ENCODE results near the gene LEUTX. TPM values are rescaled to one million over a fixed set of nuclear protein-coding genes. Genes with fewer than 3 reads are reported as not detected.
"Not testable (repeated sequence)": the region's sequence is repeated elsewhere in the genome, so short reads cannot be mapped to it uniquely, and the experiment has no call there.

The LEUTX gene, protein sequence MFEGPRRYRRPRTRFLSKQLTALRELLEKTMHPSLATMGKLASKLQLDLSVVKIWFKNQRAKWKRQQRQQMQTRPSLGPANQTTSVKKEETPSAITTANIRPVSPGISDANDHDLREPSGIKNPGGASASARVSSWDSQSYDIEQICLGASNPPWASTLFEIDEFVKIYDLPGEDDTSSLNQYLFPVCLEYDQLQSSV
- not detected for total RNA-seq

DNA sequence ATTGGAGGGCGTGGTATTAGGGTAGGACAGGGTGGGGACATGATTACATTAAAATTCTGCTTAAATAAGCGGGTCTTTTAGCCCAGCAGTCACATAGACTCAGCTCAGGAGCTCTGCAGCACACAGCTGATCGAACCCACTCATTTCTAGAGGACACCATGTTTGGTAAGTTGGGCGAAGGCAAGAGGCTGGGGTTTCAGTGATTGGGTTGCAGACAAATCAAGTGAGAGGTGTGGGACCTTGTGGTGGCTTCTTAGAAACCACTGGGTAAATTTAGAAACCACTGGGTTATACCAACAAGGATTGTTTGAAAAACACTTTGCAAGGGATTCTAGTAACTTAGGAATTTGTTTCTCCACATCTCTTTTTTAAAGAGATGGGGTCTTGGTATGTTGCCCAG lies at the start of gene LEUTX:
Gene LEUTX, plus strand, starts transcription at position 92 of the 400 bp plus-strand sequence. Its CDS starts 67 bp downstream, at position 159.
- DNase-seq (ENCODE audit: low spot score), result no peak

DNA sequence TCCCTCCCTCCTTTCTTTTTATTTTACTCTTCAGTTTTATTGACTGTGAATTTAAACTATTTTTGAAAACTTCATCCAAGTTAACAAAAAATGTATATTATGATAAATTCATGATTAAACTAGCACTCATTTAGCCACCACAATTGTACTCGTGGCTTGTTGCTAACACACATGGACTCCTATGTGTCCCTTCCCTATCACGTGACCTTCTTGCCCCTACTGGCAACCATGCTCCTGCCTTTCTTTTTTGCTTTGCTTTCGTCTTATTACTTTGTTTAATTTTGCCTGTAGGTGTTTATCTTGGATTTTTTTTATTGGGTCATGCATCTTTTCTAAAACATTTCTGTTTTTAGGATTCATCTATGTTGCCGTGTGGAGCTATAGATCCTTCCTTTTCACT lies 49.1 kb upstream of the LEUTX start:
- no peak for DNase-seq (ENCODE audit: low spot score)

DNA sequence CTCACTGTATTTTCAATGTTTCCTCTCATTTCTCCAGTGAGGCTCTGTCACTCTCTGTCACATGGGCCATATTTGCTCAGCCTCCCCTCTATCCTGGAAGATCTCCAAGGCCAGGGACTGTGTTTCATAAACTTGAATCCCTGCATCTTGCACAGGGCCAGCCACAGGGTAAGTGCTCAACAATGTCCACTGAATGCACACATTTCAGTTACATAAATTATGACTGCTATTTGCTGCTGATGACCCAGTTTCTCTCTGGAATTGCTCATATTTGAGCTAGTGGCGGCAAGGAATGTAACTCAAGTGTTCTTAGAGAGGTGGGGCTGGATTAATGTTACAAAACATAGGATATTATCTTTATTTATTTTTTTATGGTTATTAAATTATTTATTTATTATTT lies 47.0 kb upstream of the LEUTX start:
- DNase-seq (ENCODE audit: low spot score), result no peak

DNA sequence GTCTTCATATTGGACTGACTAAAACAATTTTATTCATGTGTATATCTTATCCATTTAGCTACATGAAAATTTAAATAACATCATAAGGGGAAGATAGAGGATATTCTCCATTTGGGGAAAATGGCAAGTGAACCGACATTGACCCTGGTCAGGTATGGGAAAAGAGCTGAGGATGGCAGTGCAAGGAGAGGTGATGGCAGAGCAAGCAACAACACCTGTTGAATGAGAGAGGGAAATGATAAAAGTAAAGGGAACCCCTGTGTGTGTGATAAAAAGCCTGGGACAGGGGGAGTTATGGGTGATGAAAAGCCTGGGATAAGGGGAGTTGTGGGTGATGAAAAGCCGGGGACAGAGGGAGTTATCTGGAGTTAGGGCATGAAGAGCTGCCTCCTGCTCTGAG lies 44.8 kb upstream of the LEUTX start:
- no peak for DNase-seq (ENCODE audit: low spot score)

DNA sequence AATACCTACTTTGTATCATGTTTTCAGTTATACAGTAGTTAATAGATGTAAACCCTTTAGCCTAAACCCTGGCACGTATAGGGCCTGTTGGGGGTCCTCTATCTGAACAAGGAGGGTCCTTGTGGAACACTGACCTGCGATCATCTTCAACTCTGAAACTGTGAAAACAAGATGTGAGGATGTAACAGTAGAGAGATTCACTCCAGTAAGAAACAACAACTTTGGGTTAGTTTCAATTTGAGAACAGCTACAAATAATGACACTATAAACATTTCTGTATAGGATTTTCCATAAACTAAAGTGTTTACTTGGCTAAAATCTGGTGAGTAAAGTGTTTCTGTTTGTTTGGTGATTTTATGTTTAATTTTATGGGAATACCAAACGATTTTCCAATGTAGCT lies 43.0 kb upstream of the LEUTX start:
- no peak for DNase-seq (ENCODE audit: low spot score)

DNA sequence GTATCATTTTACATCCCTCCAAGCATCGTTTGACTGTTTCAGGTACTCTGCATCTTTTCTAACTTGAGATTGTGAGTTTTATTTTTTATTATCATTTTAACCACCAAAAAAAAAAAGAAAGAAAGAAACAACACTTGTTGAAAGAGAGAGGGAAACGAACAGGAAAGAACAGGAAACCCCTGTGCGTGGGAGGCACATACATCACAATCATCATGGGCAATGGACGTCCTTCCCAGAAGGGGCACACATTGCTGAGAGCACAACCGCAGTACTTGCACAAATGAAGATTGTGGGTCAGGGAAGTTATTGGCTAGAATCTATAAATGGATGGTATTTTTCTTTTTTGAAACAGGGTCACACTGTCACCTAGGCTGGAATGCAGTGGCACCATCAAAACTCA lies 42.6 kb upstream of the LEUTX start:
- no peak for DNase-seq (ENCODE audit: low spot score)

DNA sequence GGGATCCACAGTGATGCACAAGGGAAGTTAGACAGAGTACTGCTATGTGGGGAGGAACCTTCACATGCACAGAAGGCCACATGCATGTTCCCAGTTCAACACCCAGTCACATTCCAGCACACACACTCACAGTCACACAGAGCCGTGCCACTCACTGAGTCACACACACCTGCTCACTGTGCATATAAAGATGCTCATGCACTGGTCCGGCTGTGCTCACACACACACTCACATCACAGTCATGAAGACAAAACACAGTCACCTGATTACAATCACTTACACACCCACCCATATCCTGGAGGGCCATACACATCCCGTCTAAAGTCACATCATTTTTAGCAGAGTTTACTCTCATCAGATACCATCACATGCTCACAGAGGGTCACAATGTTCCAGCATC lies 41.3 kb upstream of the LEUTX start:
- no peak for DNase-seq (ENCODE audit: low spot score)

DNA sequence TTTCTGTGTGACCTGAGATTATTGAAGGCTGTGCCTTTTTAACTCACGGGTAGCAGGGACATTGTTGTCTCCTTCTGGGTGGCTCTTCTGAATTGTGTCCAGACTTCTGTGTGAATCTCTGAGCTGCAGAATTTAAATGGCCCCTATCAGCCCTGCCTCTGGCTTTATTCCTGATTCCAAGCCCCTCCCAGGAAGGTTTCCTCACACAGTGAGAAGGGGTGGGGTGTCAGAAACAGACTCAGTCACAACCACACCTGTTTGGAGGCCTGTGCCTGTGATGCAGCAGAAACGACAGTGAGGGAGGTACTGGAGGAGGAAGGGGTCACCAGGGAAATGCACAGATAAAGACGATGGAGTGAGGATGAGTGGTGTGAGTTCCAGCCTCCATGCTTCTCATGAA lies 40.8 kb upstream of the LEUTX start, which contains the start of gene CLC:
Gene CLC, minus strand, starts transcription at position 139 of the 400 bp plus-strand sequence. Its CDS starts 77 bp downstream, at position 62.
- no peak for DNase-seq (ENCODE audit: low spot score)

DNA sequence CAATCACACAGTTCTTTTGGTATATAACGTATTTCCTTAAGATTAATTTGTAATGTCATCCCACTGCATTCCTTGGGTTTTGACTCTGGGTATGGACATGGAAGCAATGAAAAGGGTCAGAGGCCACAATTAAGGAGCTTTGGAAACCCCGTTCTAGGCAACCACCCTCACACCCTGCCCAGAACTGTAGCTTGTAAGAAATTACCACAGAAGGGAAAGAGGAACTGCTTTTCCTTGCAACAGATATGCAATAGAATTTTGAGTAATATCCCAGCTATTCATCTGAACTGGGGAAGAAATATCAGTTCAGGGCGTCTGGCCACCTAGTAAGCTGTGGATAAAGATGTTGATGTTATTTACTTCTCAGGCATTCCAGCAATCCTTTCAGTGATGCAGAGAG lies 39.8 kb upstream of the LEUTX start:
- no peak for DNase-seq (ENCODE audit: low spot score)

DNA sequence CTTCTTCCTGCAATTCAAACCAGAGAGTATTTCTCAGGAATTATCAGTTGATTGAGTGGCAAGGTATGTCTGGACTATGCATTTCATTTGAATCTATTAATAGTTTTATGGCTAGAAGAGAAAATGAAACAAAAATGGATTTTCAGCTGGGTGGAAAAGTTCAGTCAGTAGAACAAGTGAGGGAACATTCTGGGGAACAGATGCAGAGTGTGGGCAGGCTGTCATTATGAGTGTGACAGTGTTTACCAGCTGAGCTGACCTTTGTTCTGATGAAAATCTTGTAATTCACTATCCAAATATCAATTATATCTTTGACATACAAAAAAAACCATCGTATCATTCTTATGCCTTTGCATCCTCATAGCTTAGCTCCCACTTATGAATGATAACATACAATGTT lies 38.3 kb upstream of the LEUTX start:
- no peak for DNase-seq (ENCODE audit: low spot score)

DNA sequence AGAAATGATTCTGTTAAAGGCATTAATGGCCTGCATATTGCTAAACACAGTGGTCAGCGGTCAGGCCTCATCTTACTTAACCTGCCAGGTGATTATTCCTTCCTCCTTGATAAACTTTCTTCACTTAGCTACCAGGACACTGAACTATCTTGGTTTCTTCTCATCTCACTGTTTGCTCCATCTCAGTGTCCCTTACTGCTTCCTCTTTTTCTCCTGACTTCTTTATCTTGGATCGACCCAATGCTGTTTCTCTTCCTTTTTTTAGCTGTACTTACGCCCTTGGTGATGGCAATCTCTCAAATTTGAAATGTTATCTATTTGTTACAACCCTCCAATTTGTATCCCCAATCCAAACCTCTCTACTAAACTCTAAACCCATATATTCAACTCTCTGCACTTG lies 33.0 kb upstream of the LEUTX start:
- DNase-seq (ENCODE audit: low spot score), result no peak

DNA sequence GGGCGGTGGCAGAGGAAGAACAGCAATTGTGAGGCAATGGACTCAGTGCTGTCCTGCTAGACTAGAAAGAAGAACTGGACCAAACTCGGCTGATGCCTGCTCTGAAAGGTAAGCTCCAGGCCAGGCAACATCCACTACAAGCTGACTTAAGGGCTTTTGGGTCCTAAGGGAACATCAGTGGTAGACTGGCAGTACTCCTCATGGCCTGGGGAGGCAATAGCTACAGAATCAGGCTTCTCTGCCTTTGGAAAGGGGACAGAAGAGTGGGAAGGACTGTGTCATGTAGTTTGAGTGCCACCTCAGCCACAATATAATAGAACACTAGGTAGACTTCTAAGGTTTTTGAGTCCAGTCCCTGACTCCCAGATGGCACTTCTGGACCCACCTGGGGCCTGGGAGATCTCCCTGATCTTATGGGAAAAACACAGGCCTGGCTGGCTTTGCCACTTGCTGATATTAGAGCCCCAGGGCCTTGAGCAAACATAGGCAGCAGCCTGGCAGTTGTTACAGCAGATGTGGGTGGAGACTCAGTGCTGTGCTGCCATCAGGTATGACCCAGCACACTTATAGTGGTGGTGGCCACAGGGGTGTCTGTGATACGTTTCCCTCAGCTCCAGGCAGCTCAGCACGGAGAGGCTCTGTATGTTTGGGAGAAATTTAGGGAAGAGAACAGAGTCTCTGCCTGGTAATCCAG lies 31.7 kb upstream of the LEUTX start:
- DNase-seq (ENCODE audit: low spot score), result no peak

DNA sequence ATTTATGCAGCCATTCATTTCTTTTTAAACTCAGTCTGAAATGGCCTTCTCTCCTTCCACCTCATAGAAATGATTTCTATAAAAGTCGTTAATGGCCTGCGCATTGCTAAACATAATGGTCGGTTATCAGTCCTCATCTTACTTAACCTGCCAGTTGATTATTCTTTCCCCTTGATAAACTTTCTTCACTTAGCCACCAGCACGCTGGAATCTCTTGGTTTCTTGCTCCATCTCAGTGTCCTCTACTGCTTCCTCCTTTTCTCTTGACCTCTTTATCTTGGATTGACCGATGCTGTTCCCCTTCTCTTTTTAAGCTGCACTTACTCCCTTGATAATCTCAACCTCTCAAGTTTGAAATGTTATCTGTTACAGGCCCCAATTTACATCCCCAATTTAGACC lies 28.7 kb upstream of the LEUTX start:
- no peak for DNase-seq (ENCODE audit: low spot score)

DNA sequence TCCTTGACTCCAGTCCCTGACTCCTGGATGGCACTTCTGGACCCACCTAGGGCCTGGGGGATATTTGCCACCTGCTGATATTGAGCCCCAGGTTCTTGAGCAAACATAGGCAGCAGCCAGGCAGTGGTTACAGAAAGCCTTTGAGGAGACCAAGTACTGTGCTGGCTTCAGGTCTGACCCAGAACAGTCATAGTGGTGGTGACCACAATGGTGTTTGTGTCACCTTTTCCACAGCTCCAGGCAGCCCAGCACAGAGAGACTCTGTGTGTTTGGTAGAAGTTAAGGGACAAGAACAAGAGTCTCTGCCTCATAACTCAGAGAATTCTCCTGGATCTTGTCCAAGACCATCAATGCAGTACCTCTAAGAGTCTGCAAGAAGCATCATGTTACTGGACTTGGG lies 26.3 kb upstream of the LEUTX start:
- no peak for DNase-seq (ENCODE audit: low spot score)

DNA sequence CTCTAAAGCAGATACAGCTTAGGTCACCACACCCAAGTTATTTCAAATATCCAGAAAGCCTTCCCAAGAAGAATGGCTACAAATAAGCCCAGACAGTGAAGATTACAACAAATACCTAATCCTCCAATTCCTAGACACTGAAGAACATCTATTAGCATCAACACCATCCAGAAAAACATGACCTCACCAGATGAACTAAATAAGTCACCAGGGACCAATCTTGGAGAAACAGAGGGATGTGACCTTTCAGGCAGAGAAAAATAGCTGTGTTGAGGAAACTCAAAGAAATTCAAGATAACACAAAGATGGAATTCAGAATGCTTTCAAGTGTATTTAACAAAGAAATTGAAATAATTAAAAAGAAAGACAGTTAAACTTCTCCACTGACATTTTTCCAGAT lies 25.9 kb upstream of the LEUTX start:
- DNase-seq (ENCODE audit: low spot score), result no peak

DNA sequence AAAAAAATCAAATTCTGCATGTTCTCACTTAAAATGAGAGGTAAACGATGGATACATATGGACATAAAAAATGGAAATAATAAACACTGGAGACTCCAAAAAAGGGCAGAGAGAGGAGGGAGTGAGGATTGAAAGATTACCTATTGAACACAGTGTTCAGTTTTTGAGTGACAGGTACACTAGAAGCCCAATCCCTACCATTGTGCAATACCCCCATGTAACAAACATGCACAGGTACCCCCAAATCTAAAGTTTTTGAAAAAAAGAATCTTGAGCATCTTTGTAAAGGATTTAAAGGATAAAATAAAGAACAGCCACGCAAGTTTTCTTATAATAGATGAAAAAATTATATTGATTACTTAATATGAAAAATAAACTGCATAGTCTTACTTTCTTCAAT lies 24.1 kb upstream of the LEUTX start:
- no peak for DNase-seq (ENCODE audit: low spot score)

DNA sequence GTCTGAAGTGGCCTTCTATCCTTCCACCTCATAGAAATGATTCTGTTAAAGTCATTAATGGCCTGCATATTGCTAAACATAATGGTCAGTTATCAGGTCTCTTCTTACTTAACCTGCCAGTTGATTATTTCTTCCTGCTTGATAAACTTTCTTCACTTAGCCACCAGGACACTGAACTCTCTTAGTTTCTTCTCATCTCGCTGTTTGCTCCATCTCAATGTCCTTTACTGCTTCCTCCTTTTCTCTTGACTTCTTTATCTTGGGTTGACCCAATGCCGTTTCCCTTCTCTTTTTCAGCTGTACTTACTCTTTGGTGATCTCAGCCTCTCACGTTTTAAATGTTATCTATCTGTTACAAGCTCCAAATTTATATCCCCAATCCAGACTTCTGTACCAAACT lies 23.7 kb upstream of the LEUTX start:
- no peak for DNase-seq (ENCODE audit: low spot score)

DNA sequence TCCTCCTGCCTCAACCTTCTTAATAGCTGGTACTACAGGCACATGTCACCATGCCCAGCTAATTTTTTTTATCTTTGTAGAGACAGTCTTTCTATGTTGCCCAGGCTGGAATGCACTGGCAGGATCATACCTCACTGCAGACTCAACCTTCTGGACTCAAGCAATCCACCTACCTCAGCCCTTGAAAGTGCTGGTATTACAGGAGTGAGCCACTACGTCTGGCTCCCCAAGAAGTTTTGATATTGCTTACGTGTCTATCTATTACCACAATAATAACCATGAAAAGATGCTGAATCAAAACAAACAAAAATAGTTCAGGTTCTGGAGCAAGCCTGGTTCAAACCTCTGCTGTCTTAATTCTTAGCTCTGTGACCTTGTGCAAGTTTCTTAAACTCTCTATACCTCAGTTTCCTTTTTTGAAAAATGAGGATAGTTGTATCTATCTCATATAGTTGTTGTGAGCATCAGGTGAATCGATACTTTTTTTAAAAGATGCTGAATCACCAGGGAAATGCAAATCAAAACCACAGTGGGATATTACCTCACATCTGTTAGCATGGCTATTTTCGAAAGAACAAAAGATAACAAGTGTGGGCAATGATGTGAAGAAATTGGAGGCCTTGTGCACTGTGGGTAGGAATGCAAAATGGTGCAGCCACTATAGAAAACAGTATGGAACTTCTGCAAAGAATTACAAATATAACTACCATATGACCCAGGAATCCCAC lies 19.0 kb upstream of the LEUTX start:
- no peak for DNase-seq (ENCODE audit: low spot score)

DNA sequence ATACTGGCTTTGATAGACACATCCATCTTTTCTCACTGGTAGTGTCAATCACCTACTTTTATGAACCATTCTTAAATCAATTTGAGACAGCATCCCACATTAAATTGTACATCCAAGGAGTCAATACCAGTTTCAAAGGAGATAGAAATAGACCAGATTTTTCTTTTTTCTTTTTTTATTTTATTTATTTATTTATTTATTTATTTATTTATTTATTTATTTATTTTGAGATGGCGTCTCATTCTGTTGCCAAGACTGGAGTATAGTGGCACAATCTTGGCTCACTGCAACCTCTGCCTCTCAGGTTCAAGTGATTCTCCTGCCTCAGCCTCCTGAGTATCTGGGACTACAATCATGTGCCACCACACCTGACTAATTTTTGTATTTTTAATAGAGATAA lies 16.8 kb upstream of the LEUTX start:
- DNase-seq (ENCODE audit: low spot score), result not testable (repeated sequence)

DNA sequence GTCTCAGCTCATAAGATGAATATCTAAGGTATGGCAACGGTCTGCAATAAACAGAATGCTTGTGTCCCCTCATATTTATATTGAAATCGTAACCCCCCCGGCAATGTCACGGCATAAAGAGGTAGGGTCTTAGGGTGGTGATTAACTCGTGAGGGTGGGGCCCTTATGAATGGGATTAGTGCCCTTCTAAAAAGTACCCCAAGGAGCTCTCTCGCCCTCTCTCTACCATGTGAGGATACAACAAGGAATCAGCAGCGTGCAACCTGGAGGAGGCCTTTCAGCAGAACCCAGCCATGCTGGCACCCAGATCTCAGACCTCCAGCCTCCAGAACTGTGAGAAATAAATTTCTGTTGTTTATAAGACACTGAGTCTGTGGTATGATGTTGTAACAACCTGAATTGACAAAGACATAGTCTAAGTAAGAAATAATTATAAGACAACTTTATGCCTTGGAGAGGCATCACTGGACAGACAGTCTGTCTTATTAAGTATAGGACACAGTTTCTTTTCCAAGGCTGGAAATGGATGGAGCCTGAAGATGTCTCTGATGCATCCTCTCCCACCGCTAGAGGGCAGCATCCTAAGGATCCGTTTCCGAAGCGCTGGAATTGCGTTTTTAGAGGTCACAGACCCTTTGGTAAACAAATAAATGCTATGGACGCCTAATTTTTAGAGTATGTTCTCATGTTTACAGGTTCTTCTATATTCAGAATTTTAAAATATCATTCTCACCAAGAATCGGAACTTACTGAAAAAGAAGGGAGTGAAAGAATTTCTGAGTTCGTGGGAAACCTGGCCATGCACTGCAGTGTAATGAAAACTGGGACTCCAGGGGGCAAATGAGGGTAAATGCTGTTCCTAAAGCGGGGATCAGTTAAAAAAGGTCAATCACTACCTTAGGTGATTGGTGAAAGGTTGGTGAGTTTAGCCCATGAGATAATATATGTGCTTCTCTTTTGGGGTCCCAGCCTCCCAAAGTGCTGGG lies 13.3 kb upstream of the LEUTX start:
- peak; percentile 15 for DNase-seq (ENCODE audit: low spot score)

DNA sequence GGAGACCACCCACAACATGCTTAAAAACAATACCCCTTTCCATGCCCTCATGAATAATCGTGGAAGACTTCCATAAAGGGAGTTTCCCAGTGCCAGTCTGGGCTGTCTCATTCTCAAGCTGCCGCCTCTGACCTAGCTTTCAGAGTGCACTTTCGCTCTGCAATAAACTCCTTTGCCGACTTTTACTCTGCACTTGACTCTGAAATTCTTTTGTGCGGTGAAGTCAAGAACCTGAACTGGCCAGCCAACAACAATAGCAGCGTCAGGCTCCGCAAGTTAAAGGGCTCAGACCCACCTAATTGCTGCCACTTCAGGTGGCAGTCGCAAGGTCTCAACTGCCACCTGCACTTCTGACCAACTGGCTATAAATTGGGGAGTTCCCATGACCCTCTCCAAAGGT lies 10.3 kb upstream of the LEUTX start:
- no peak for DNase-seq (ENCODE audit: low spot score)

DNA sequence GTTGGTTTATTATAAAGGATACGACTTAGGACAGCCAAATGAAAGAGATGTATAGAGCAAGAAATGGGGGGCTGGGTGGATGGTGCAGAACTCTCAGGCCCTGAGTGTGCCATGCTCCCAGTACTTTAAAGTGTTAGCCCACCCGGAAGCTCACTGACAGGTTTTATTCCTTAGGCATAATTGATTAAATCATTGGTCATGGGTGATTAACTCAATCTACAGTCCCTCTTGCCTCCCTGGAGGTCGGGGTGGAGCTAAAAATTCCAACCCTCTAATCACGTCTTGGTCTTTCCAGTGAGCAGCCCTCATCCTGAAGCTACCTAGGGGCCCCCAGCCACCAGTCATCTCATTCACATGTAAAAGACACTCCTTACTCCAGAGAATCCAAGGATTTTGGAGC lies 9.9 kb upstream of the LEUTX start:
- DNase-seq (ENCODE audit: low spot score), result no peak

Data from mucosa of gallbladder (tissue), 1 donor.